Hepatocyte (in vitro differentiated cells): ENCODE data around the gene WNT3A. TPM values are rescaled to one million over a fixed set of nuclear protein-coding genes. Genes with fewer than 3 reads are reported as not detected.
A peak's percentile ranks its signal among the peaks of the same experiment; 100 is the strongest.

Experiments
- DNase-seq: peaks from one replicate; pipeline ENCODE4 v3.0.0-alpha.2; 2016; ENCODE audit warnings: low spot score
- H2AFZ ChIP-seq: fragments of 200-600 bp; sonication (generic); 2 replicates; pipeline ENCODE4 v1.6.0; 2016; ENCODE audit warnings: antibody characterized with exemption, mild to moderate bottlenecking
- H3K27ac ChIP-seq: fragments of 200-600 bp; sonication (generic); 2 replicates; pipeline ENCODE4 v1.5.1; 2016; ENCODE audit warnings: mild to moderate bottlenecking
- H3K27me3 ChIP-seq: fragments of 200-600 bp; sonication (generic); 2 replicates; pipeline ENCODE4 v1.6.1; 2016
- H3K36me3 ChIP-seq: fragments of 200-600 bp; sonication (generic); replicated peaks from 2 replicates; pipeline ENCODE4 v1.5.1; 2016; ENCODE audit warnings: low read depth; ENCODE audit not compliant: insufficient read depth
- H3K4me1 ChIP-seq: fragments of 200-600 bp; sonication (generic); 2 replicates; pipeline ENCODE4 v1.5.1; 2016; ENCODE audit warnings: mild to moderate bottlenecking, moderate library complexity; ENCODE audit not compliant: insufficient read depth
- H3K4me2 ChIP-seq: fragments of 200-600 bp; sonication (generic); 2 replicates; pipeline ENCODE4 v1.6.0; 2016
- H3K4me3 ChIP-seq: fragments of 200-600 bp; sonication (generic); 2 replicates; pipeline ENCODE4 v1.5.1; 2016; ENCODE audit warnings: mild to moderate bottlenecking
- H3K79me2 ChIP-seq: fragments of 200-600 bp; sonication (generic); 2 replicates; pipeline ENCODE4 v1.6.0; 2017; ENCODE audit warnings: mild to moderate bottlenecking
- H3K9me2 ChIP-seq: fragments of 200-600 bp; sonication (generic); replicated peaks from 2 replicates; pipeline ENCODE4 v1.6.0; 2017; ENCODE audit warnings: mild to moderate bottlenecking; ENCODE audit not compliant: insufficient read depth
- H3K9me3 ChIP-seq: fragments of 200-600 bp; sonication (generic); 2 replicates; pipeline ENCODE4 v1.5.1; 2016; ENCODE audit warnings: low read depth, mild to moderate bottlenecking
- H4K20me1 ChIP-seq: fragments of 200-600 bp; sonication (generic); 2 replicates; pipeline ENCODE4 v1.6.0; 2016; ENCODE audit warnings: mild to moderate bottlenecking; ENCODE audit not compliant: insufficient read depth, poor library complexity, severe bottlenecking
- EZH2 ChIP-seq: fragments of 200-600 bp; sonication (generic); IDR thresholded peaks from 2 replicates; pipeline ENCODE4 v1.6.1; 2016; ENCODE audit warnings: antibody characterized with exemption, mild to moderate bottlenecking, borderline replicate concordance
- EZH2phosphoT487 ChIP-seq: fragments of 200-600 bp; sonication (generic); IDR thresholded peaks from one replicate; pipeline ENCODE4 v1.6.1; 2018; ENCODE audit warnings: antibody characterized with exemption, mild to moderate bottlenecking, low read depth, moderate library complexity; ENCODE audit not compliant: unreplicated experiment, severe bottlenecking
- WGBS: methylation state at CpG from one replicate; pipeline ENCODE4 v1.1.6; 2016; ENCODE audit warnings: low lambda C conversion rate; ENCODE audit errors: missing lambda C conversion rate; 5-methylcytosine and 5-hydroxymethylcytosine counted together
- polyA plus RNA-seq: library from polyadenylated mRNA; unstranded; fragments of >200 nt; fragmentation: Nextera tagmentation; extraction: Ambion mirVana; gene quantifications from 2 replicates; pipeline ENCODE4 v1.2.1, GENCODE V29; 2016
- total RNA-seq: library from RNA; depleted of rRNA; stranded (reverse); fragments of >200 nt; gene quantifications from 2 replicates; pipeline ENCODE4 v1.2.3, GENCODE V29; 2014
- TF ChIP-seq, protein P1 (sequence below): fragments of 200-600 bp; sonication (generic); IDR thresholded peaks from 2 replicates; pipeline ENCODE4 v1.5.1; 2016; ENCODE audit warnings: antibody characterized with exemption, mild to moderate bottlenecking; ENCODE audit not compliant: poor library complexity

The WNT3A gene
- total and polyA plus RNA-seq, 2 experiments from 2014 or later, result 0.03 TPM; not detected in 1

- H3K79me2 ChIP-seq, result peaks cover 100% of the 10 kb centered on the region
- peaks cover 8% of the 10 kb centered on the region for H3K9me3 ChIP-seq
- H3K4me3 ChIP-seq, result no peak overlapping the region
- no peak for TF ChIP-seq EZH2phosphoT487
- TF ChIP-seq, protein P1, sequence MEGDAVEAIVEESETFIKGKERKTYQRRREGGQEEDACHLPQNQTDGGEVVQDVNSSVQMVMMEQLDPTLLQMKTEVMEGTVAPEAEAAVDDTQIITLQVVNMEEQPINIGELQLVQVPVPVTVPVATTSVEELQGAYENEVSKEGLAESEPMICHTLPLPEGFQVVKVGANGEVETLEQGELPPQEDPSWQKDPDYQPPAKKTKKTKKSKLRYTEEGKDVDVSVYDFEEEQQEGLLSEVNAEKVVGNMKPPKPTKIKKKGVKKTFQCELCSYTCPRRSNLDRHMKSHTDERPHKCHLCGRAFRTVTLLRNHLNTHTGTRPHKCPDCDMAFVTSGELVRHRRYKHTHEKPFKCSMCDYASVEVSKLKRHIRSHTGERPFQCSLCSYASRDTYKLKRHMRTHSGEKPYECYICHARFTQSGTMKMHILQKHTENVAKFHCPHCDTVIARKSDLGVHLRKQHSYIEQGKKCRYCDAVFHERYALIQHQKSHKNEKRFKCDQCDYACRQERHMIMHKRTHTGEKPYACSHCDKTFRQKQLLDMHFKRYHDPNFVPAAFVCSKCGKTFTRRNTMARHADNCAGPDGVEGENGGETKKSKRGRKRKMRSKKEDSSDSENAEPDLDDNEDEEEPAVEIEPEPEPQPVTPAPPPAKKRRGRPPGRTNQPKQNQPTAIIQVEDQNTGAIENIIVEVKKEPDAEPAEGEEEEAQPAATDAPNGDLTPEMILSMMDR, result no peak
- no peak for TF ChIP-seq EZH2
- no peak overlapping the region for H3K27ac ChIP-seq
- H4K20me1 ChIP-seq, result peaks cover 100% of the 10 kb centered on the region
- H3K9me2 ChIP-seq, result no peaks in the 10 kb centered on the region
- no peak overlapping the region for H2AFZ ChIP-seq
- no peaks in the 10 kb centered on the region for H3K36me3 ChIP-seq
- peaks cover 48% of the 10 kb centered on the region for H3K4me1 ChIP-seq
- 76% methylated on average over 4 of the region's 4 CpGs for WGBS
- no peak for DNase-seq
- no peaks in the 10 kb centered on the region for H3K27me3 ChIP-seq
- H3K4me2 ChIP-seq, result peak overlapping the region; percentile 54
Observed at GRCh38 chr1:228091084-228091483, 84.3 kb downstream of the WNT3A start.

GRCh38 chr1:228092342-228093049, 85.7 kb downstream of the WNT3A start:
- Histone ChIP-seq H3K4me2 (no peak overlapping the region), H3K79me2 (peaks cover 100% of the 10 kb centered on the region), H3K27ac (no peak overlapping the region), H3K9me3 (peaks cover 8% of the 10 kb centered on the region), H4K20me1 (peaks cover 100% of the 10 kb centered on the region), H2AFZ (no peak overlapping the region), H3K4me3 (no peak overlapping the region), H3K4me1 (peaks cover 37% of the 10 kb centered on the region), H3K36me3 (no peaks in the 10 kb centered on the region), H3K9me2 (no peaks in the 10 kb centered on the region), H3K27me3 (no peaks in the 10 kb centered on the region)
- TF ChIP-seq, protein P1, result no peak
- no peak for TF ChIP-seq EZH2
- TF ChIP-seq EZH2phosphoT487, result no peak
- DNase-seq, result no peak
- WGBS, result 94% methylated on average over 11 of the region's 11 CpGs

GRCh38 chr1:228093050-228093906, 86.5 kb downstream of the WNT3A start:
- WGBS, result 97% methylated on average over 20 of the region's 20 CpGs
- Histone ChIP-seq H3K4me2 (no peak overlapping the region), H3K27ac (no peak overlapping the region), H2AFZ (no peak overlapping the region), H3K79me2 (peaks cover 100% of the 10 kb centered on the region), H3K9me3 (peaks cover 8% of the 10 kb centered on the region), H3K36me3 (no peaks in the 10 kb centered on the region), H3K4me3 (no peak overlapping the region), H3K4me1 (peaks cover 29% of the 10 kb centered on the region), H3K27me3 (no peaks in the 10 kb centered on the region), H3K9me2 (no peaks in the 10 kb centered on the region), H4K20me1 (peaks cover 100% of the 10 kb centered on the region)
- peak; percentile 3 for DNase-seq
- TF ChIP-seq EZH2, result no peak
- TF ChIP-seq EZH2phosphoT487, result no peak
- TF ChIP-seq, protein P1, result no peak
